H1 (cell line): ENCODE measurements around the gene TFPT. TPM values are rescaled to one million over a fixed set of nuclear protein-coding genes. Genes with fewer than 3 reads are reported as not detected.

ENCODE experiments used
- CTCF ChIA-PET: fragments of 300-600 bp; sonication (Branson Sonifier 250); formaldehyde crosslinking; loops from one replicate; lab custom pipeline; 2021; ENCODE audit not compliant: partially characterized antibody; lab: Charles Lee
- POLR2A ChIA-PET: fragments of 300-600 bp; sonication (Branson Sonifier 250); formaldehyde crosslinking; loops from one replicate; lab custom pipeline; 2021; ENCODE audit warnings: inconsistent platforms; ENCODE audit not compliant: partially characterized antibody; lab: Charles Lee
- DNase-seq, 2 experiments: peaks; one replicate each; pipeline versions ENCODE4 v3.0.0 to v3.0.0-alpha.2; 2010 to 2022; ENCODE audit warnings: low spot score in 2 of 2, low read depth in 1 of 2, mixed read lengths in 1 of 2
- FAIRE-seq: peaks from 2 replicates; lab custom pipeline; 2011; peaks lifted over from hg19 to GRCh38; lab: Jason Lieb, UNC
- H2AFZ ChIP-seq: 2 replicates; pipeline ENCODE4 v1.8.1; 2012; ENCODE audit warnings: low read length, inconsistent platforms
- H2AK5ac ChIP-seq: 2 replicates; pipeline ENCODE4 v1.6.1; 2013; ENCODE audit warnings: low read depth, low read length
- H2BK120ac ChIP-seq: replicated peaks from 2 replicates; pipeline ENCODE3; 2013; ENCODE audit warnings: low read depth, low read length, inconsistent platforms
- H2BK12ac ChIP-seq: 2 replicates; pipeline ENCODE4 v1.6.1; 2013; ENCODE audit warnings: low read depth, low read length
- H2BK15ac ChIP-seq: 2 replicates; pipeline ENCODE4 v1.6.1; 2013; ENCODE audit warnings: low read length
- H2BK20ac ChIP-seq: 2 replicates; pipeline ENCODE4 v1.6.1; 2013; ENCODE audit warnings: low read length
- H2BK5ac ChIP-seq: 2 replicates; pipeline ENCODE4 v1.6.1; 2013; ENCODE audit warnings: low read depth, low read length
- H3K14ac ChIP-seq: 2 replicates; pipeline ENCODE4 v1.6.1; 2013; ENCODE audit warnings: inconsistent platforms; ENCODE audit not compliant: insufficient read length
- H3K18ac ChIP-seq: 2 replicates; pipeline ENCODE4 v1.6.1; 2013; ENCODE audit warnings: low read length; ENCODE audit errors: extremely low read depth
- H3K23ac ChIP-seq: 2 replicates; pipeline ENCODE4 v1.6.1; 2013; ENCODE audit warnings: inconsistent platforms; ENCODE audit not compliant: insufficient read length
- H3K23me2 ChIP-seq: 2 replicates; pipeline ENCODE4 v1.6.1; 2013; ENCODE audit warnings: low read depth, low read length
- H3K27ac ChIP-seq: 2 replicates; pipeline ENCODE4 v1.6.1; 2011; ENCODE audit warnings: low read depth, low read length, inconsistent platforms
- H3K27me3 ChIP-seq, 4 experiments: replicated peaks in 1 of 4; 1 replicate in 1 of 4; 2 replicates in 3 of 4; pipeline versions ENCODE4 v1.6.1 to v1.8.1; 2011 to 2013; ENCODE audit warnings: low read length in 3 of 4, mild to moderate bottlenecking in 3 of 4, inconsistent platforms in 2 of 4, mixed read lengths in 2 of 4, moderate library complexity in 1 of 4; ENCODE audit not compliant: control insufficient read depth in 3 of 4, insufficient read depth in 3 of 4; ENCODE audit errors: extremely low read depth in 1 of 4
- H3K36me3 ChIP-seq, 4 experiments: 2 replicates each; pipeline versions ENCODE4 v1.6.1 to v1.8.1; 2011 to 2013; ENCODE audit warnings: mild to moderate bottlenecking in 4 of 4, low read length in 3 of 4, moderate library complexity in 2 of 4, control low read depth in 1 of 4, inconsistent platforms in 1 of 4; ENCODE audit not compliant: insufficient read depth in 4 of 4, control insufficient read depth in 2 of 4
- H3K4ac ChIP-seq: replicated peaks from 2 replicates; pipeline ENCODE3; 2013; ENCODE audit warnings: low read length, low read depth, mixed read lengths, inconsistent platforms; ENCODE audit not compliant: insufficient read length
- H3K4me1 ChIP-seq, 4 experiments: replicated peaks in 1 of 4; 1 replicate in 1 of 4; 2 replicates in 3 of 4; pipeline versions ENCODE4 v1.6.1 to v1.8.1; 2011 to 2013; ENCODE audit warnings: low read length in 3 of 4, inconsistent platforms in 2 of 4, mixed read lengths in 1 of 4; ENCODE audit not compliant: insufficient read depth in 4 of 4, control insufficient read depth in 3 of 4
- H3K4me2 ChIP-seq, 2 experiments: 2 replicates each; pipeline versions ENCODE4 v1.6.1 to v1.8.1; 2011 to 2013; ENCODE audit warnings: low read depth in 2 of 2, low read length in 2 of 2, control low read depth in 1 of 2, inconsistent platforms in 1 of 2, mild to moderate bottlenecking in 1 of 2; ENCODE audit not compliant: insufficient read depth in 1 of 2
- H3K4me3 ChIP-seq, 4 experiments: fragments of 200-600, 300-600 bp in 1 of 4; sonication (generic), shearing (Covaris generic), sonication (Bioruptor Twin) in 1 of 4; 2 replicates each; pipeline versions ENCODE4 v1.5.1 to v1.8.1; 2011 to 2016; ENCODE audit warnings: low read length in 4 of 4, low read depth in 3 of 4, control low read depth in 2 of 4, inconsistent platforms in 2 of 4, mild to moderate bottlenecking in 2 of 4, mixed read lengths in 1 of 4, moderate library complexity in 1 of 4; ENCODE audit not compliant: insufficient read depth in 2 of 4; ENCODE audit errors: extremely low read depth in 1 of 4
- H3K56ac ChIP-seq: replicated peaks from 2 replicates; pipeline ENCODE3; 2013; ENCODE audit warnings: low read depth, mild to moderate bottlenecking, mixed read lengths, low read length, inconsistent platforms; ENCODE audit not compliant: insufficient read length
- H3K79me1 ChIP-seq: 2 replicates; pipeline ENCODE4 v1.6.1; 2013; ENCODE audit warnings: low read depth, low read length, control low read depth
- H3K79me2 ChIP-seq, 2 experiments: 2 replicates each; pipeline versions ENCODE4 v1.6.1 to v1.8.1; 2012 to 2013; ENCODE audit warnings: low read length in 2 of 2, mild to moderate bottlenecking in 2 of 2, inconsistent platforms in 1 of 2; ENCODE audit not compliant: insufficient read depth in 2 of 2, control insufficient read depth in 1 of 2
- H3K9ac ChIP-seq, 4 experiments: replicated peaks in 1 of 4; 1 replicate in 1 of 4; 2 replicates in 3 of 4; pipeline versions ENCODE4 v1.6.1 to v1.8.1; 2011 to 2013; ENCODE audit warnings: low read depth in 3 of 4, low read length in 3 of 4, control low read depth in 2 of 4, mild to moderate bottlenecking in 2 of 4, moderate library complexity in 2 of 4, inconsistent platforms in 1 of 4; ENCODE audit errors: extremely low read depth in 1 of 4
- H3K9me3 ChIP-seq, 2 experiments: 2 replicates each; pipeline versions ENCODE4 v1.6.1 to v1.8.1; 2012 to 2013; ENCODE audit warnings: mild to moderate bottlenecking in 2 of 2, moderate library complexity in 2 of 2, control low read depth in 1 of 2, inconsistent platforms in 1 of 2, low read depth in 1 of 2, low read length in 1 of 2, mixed read lengths in 1 of 2; ENCODE audit not compliant: insufficient read depth in 2 of 2
- H4K20me1 ChIP-seq, 2 experiments: replicated peaks in 1 of 2; 2 replicates each; pipeline versions ENCODE3 to v1.8.1; 2011 to 2013; ENCODE audit warnings: inconsistent platforms in 2 of 2, low read length in 2 of 2, mild to moderate bottlenecking in 1 of 2; ENCODE audit not compliant: insufficient read depth in 2 of 2, control insufficient read depth in 1 of 2
- H4K5ac ChIP-seq: 2 replicates; pipeline ENCODE4 v1.6.1; 2013; ENCODE audit warnings: low read length, low read depth, mixed read lengths, inconsistent platforms; ENCODE audit not compliant: insufficient read length
- H4K8ac ChIP-seq: 2 replicates; pipeline ENCODE4 v1.8.0; 2013; ENCODE audit warnings: mild to moderate bottlenecking, moderate library complexity, low read length, inconsistent platforms; ENCODE audit not compliant: insufficient read depth; ENCODE audit errors: extremely low read depth
- H4K91ac ChIP-seq: replicated peaks from 2 replicates; pipeline ENCODE3; 2013; ENCODE audit warnings: low read length, mixed read lengths, inconsistent platforms; ENCODE audit not compliant: insufficient read length
- ASH2L ChIP-seq: fragments of 200-600, 300-600 bp; sonication (generic); IDR thresholded peaks from one replicate; pipeline ENCODE4 v1.7.1; 2017; ENCODE audit warnings: low read length
- EP300 ChIP-seq, 2 experiments: IDR thresholded peaks; 1 replicate in 1 of 2; 2 replicates in 1 of 2; pipeline ENCODE4 v1.6.1; 2011 to 2012; ENCODE audit warnings: low read depth in 2 of 2, low read length in 2 of 2, mild to moderate bottlenecking in 2 of 2, borderline replicate concordance in 1 of 2, inconsistent platforms in 1 of 2, moderate library complexity in 1 of 2
- HDAC2 ChIP-seq, 2 experiments: fragments of 300-600 bp in 1 of 2; sonication (generic) in 1 of 2; IDR thresholded peaks; 2 replicates each; pipeline ENCODE4 v1.6.1; 2011 to 2012; ENCODE audit warnings: low read depth in 2 of 2, low read length in 2 of 2, mild to moderate bottlenecking in 2 of 2, moderate library complexity in 2 of 2, borderline replicate concordance in 1 of 2, inconsistent platforms in 1 of 2
- KDM4A ChIP-seq: IDR thresholded peaks from one replicate; pipeline ENCODE4 v1.7.1; 2012; ENCODE audit warnings: low read depth, mild to moderate bottlenecking, moderate library complexity, low read length, inconsistent platforms; ENCODE audit not compliant: severe bottlenecking
- NANOG ChIP-seq: IDR thresholded peaks from 2 replicates; pipeline ENCODE4 v1.6.1; 2011; ENCODE audit warnings: low read length, low read depth, mild to moderate bottlenecking, inconsistent platforms; ENCODE audit not compliant: insufficient read depth, poor library complexity, severe bottlenecking
- PHF8 ChIP-seq: fragments of 200-600 bp; sonication (generic); conservative IDR thresholded peaks from 2 replicates; pipeline ENCODE4 v1.7.1; 2012; ENCODE audit warnings: low read depth, mild to moderate bottlenecking, inconsistent platforms, low read length, moderate library complexity
- RAD21 ChIP-seq, 2 experiments: IDR thresholded peaks in 1 of 2; conservative IDR thresholded peaks in 1 of 2; 2 replicates each; pipeline ENCODE4 v1.6.1; 2011; ENCODE audit warnings: low read depth in 2 of 2, low read length in 2 of 2, improper control_type of control experiment in 1 of 2, inconsistent platforms in 1 of 2, mild to moderate bottlenecking in 1 of 2, moderate library complexity in 1 of 2
- SAP30 ChIP-seq: fragments of 300-600 bp; sonication (generic); IDR thresholded peaks from 2 replicates; pipeline ENCODE4 v1.7.1; 2012; ENCODE audit warnings: low read length, moderate library complexity, mild to moderate bottlenecking, inconsistent platforms; ENCODE audit not compliant: insufficient read depth, insufficient replicate concordance
- SP1 ChIP-seq: IDR thresholded peaks from 2 replicates; pipeline ENCODE4 v1.6.1; 2011; ENCODE audit warnings: low read depth, low read length
- SRF ChIP-seq: IDR thresholded peaks from 2 replicates; pipeline ENCODE4 v1.6.1; 2011; ENCODE audit warnings: mild to moderate bottlenecking, low read depth, low read length, moderate library complexity
- YY1 ChIP-seq: IDR thresholded peaks from 2 replicates; pipeline ENCODE4 v1.6.1; 2011; ENCODE audit warnings: low read depth, mild to moderate bottlenecking, low read length
- WGBS, 2 experiments: shearing (Covaris generic) in 1 of 2; methylation state at CpG; one replicate each; pipeline versions ENCODE4 v1.1.6 to v1.1.7; 2013 to 2015; ENCODE audit warnings: low lambda C conversion rate in 2 of 2, mixed read lengths in 2 of 2, inconsistent platforms in 1 of 2, low coverage in 1 of 2, missing lambda C conversion rate in 1 of 2; ENCODE audit not compliant: insufficient replicate concordance in 2 of 2, insufficient coverage in 1 of 2, insufficient read length in 1 of 2; ENCODE audit errors: extremely low coverage in 1 of 2, missing lambda C conversion rate in 1 of 2; 5-methylcytosine and 5-hydroxymethylcytosine counted together
- polyA plus RNA-seq, 7 experiments: library from polyadenylated mRNA; depleted of rRNA in 3 of 7; stranded (reverse) in 5 of 7; unstranded in 2 of 7; fragments of >200 nt in 5 of 7; fragments of 200-250 nt in 2 of 7; gene quantifications; 1 replicate in 5 of 7; 2 replicates in 1 of 7; 4 replicates in 1 of 7; pipeline versions ENCODE4 v1.2.1 to v1.2.3, GENCODE V29; 2011 to 2013; ENCODE audit warnings: missing spikeins in 2 of 7, mixed read lengths in 2 of 7
- total RNA-seq: library from RNA; stranded (reverse); fragmentation: NEBNext Ultra II Directional; extraction: Animal tissue kit (Norgen Biotek cat#: 25700); gene quantifications from 2 replicates; pipeline ENCODE4 v1.2.1, GENCODE V29; 2021

The TFPT gene
- total and polyA plus RNA-seq, 2 of the 8 experiments (the other 6 are each of a cell fraction or from before 2014, with no cell fraction given), result 10.4 to 17.7 TPM

DNA sequence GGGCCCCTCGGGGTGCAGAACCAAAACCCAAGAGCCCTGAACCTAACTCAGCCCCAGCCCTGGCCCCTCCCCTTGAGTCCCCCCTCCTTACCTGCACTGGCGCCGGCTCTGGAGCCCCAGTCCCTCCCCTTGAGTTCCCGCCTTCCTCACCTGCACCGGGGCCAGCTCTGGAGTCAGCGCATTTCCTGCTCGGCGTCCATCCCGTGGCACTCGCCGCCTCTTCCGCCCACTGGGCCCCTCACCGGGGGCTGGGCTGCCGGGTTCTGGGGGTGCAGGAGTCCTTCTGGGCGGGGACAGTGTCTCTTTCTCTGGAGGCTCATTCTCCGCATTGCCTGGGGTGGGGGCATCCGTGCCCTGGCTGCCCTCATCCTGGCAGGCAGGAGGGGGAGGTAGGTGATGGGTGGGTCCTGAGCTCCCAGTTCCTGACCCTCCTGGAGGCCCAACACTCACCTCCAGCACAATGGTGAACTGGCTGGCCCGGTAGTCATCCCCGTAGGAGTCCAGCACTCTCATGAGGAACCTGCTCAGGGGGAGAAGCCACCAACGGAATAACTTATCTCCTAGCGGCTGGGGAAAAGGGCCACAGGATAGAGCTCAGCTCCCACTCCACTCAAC, 7.5 kb downstream of the TFPT start:
- no peak overlapping the region for H3K4ac ChIP-seq
- no peaks in the 10 kb centered on the region for H3K9me3 ChIP-seq
- H4K91ac ChIP-seq, result no peak overlapping the region
- no peak overlapping the region for H3K27ac ChIP-seq
- H4K8ac ChIP-seq, result no peak overlapping the region
- FAIRE-seq (no peak), DNase-seq (no peak)
- no peak overlapping the region for H2BK20ac ChIP-seq
- no peak overlapping the region for H3K9ac ChIP-seq
- H3K23me2 ChIP-seq, result peaks cover 5% of the 10 kb centered on the region
- H2BK120ac ChIP-seq, result no peak overlapping the region
- peaks cover 3 to 16% of the 10 kb centered on the region in 2 experiments for H4K20me1 ChIP-seq
- no peak overlapping the region for H3K4me3 ChIP-seq
- H3K79me1 ChIP-seq, result no peaks in the 10 kb centered on the region; the same call in 1 of the 2 replicates
- ChIA-PET POLR2A (interaction anchor here (0.6 to 9.2 kb wide), 7 partner anchors 9 to 40 kb away, joined by 3 to 116 read pairs (median 5); partner anchors contain the start of genes CNOT3, PRPF31 and TFPT), CTCF (interaction anchor here (1.1 kb wide), 1 partner anchor 11 kb away, joined by 3 read pairs; no protein-coding TSS in a partner anchor)
- peaks cover 0 to 11% of the 10 kb centered on the region in 2 experiments; a peak in 2 of 4 replicates for H3K79me2 ChIP-seq
- no peak overlapping the region for H3K4me2 ChIP-seq
- H3K4me1 ChIP-seq, result 0 out of 7 replicates have a peak, but pooled peaks cover 0 to 2% (median 0%) of the 10 kb centered on the region in 4 experiments
- H2AFZ ChIP-seq, result no peak overlapping the region
- H3K56ac ChIP-seq, result no peak overlapping the region
- H2AK5ac ChIP-seq, result no peak overlapping the region
- H3K36me3 ChIP-seq, result peaks cover 18 to 54% (median 45%) of the 10 kb centered on the region in 4 experiments
- no peak overlapping the region for H3K23ac ChIP-seq
- H2BK15ac ChIP-seq, result no peak overlapping the region
- 85% methylated on average over 21 of the region's 21 CpGs; no CpG with 5 or more reads in 1 of the 2 experiments for WGBS, 2 experiments
- H3K27me3 ChIP-seq, result no peaks in the 10 kb centered on the region
- H2BK12ac ChIP-seq, result no peak overlapping the region
- H3K14ac ChIP-seq, result no peak overlapping the region
- H3K18ac ChIP-seq, result no peak overlapping the region
- H2BK5ac ChIP-seq, result no peak overlapping the region
- H4K5ac ChIP-seq, result no peak overlapping the region
- TF ChIP-seq RAD21 (IDR thresholded peaks at IDR 0.05 in 1 of 2, conservative IDR thresholded peaks at IDR 0.05 in 1 of 2; ENCODE audit: low read depth in 2 of 2, low read length in 2 of 2), result no peak
- no peak for TF ChIP-seq EP300 (IDR thresholded peaks at IDR 0.05; ENCODE audit: borderline replicate concordance in 1 of 2, low read depth in 2 of 2, low read length in 2 of 2)
- no peak for TF ChIP-seq PHF8
- no peak for TF ChIP-seq NANOG
- TF ChIP-seq YY1, result no peak
- TF ChIP-seq HDAC2 (IDR thresholded peaks at IDR 0.05; ENCODE audit: borderline replicate concordance in 1 of 2, low read depth in 2 of 2, low read length in 2 of 2), result no peak
- no peak for TF ChIP-seq SAP30
- no peak for TF ChIP-seq KDM4A
- TF ChIP-seq SRF, result no peak
- TF ChIP-seq SP1, result no peak
- TF ChIP-seq ASH2L, result no peak
